ENCODE results near the gene PSMD3. TPM values are rescaled to one million over a fixed set of nuclear protein-coding genes. Genes with fewer than 3 reads are reported as not detected.

The PSMD3 gene
- polyA plus RNA-seq, 2 of the 4 experiments (the other 2 are of a cell fraction) = 87.7 to 193 TPM

GRCh38 chr17:39965017-39965699 lies 15.4 kb upstream of the PSMD3 start (continued):
- no peak for TF ChIP-seq TP53 (CRISPR knock-in tag; IDR thresholded peaks at IDR 0.05)

GRCh38 chr17:39966771-39967170 lies 13.8 kb upstream of the PSMD3 start:
- FAIRE-seq (no peak), ATAC-seq (no peak), DNase-seq (ENCODE audit: low read depth in 1 of 2, low spot score in 1 of 2) (no peak)
- Histone ChIP-seq H3K4me1 (no peaks in the 10 kb centered on the region), H3K4me3 (no peak overlapping the region), H3K27ac (no peak overlapping the region), H3K9me3 (no peaks in the 10 kb centered on the region), H3K4me2 (no peak overlapping the region)
- ChIA-PET CTCF (interaction anchor here (0.5 to 19.9 kb wide), 5 partner anchors 7 to 732 kb away, joined by 3 to 405 read pairs (median 7); partner anchors contain the start of genes GSDMA and PSMD3), POLR2A (interaction anchor here (1.1 kb wide), 1 partner anchor 146 kb away, joined by 4 read pairs; no protein-coding TSS in a partner anchor)
- 41% methylated on average over 6 of the region's 6 CpGs for WGBS (ENCODE audit: missing lambda C conversion rate)
- TF ChIP-seq CEBPB (IDR thresholded peaks at IDR 0.05) = no peak

- no peak overlapping the region for H3K27ac ChIP-seq
- ChIA-PET POLR2A (interaction anchor here (1.7 kb wide), 1 partner anchor 12 kb away, joined by 10 read pairs; the partner anchor contains the start of gene PSMD3), CTCF (interaction anchor here (0.7 to 19.9 kb wide), 6 partner anchors 9 to 107 kb away, joined by 3 to 405 read pairs (median 4); partner anchors contain the start of genes GSDMA and PSMD3)
- ATAC-seq (no peak), DNase-seq (ENCODE audit: low read depth in 1 of 2, low spot score in 1 of 2) (no peak), FAIRE-seq (no peak)
- TF ChIP-seq HOXB13 (CRISPR knock-in tag; IDR thresholded peaks at IDR 0.05; ENCODE audit: low read depth) (no peak), HOXA7 (CRISPR knock-in tag; IDR thresholded peaks at IDR 0.05) (no peak), SMC3 (IDR thresholded peaks at IDR 0.05) (no peak), KDM5A (IDR thresholded peaks at IDR 0.05) (no peak), PBX3 (IDR thresholded peaks at IDR 0.05) (no peak), MAFK (IDR thresholded peaks at IDR 0.05; ENCODE audit: partially characterized antibody) (no peak), CBX8 (IDR thresholded peaks at IDR 0.05) (no peak), ZNF302 (CRISPR knock-in tag; IDR thresholded peaks at IDR 0.05) (no peak), CEBPB (IDR thresholded peaks at IDR 0.05) (no peak), ESRRA (IDR thresholded peaks at IDR 0.05; ENCODE audit: borderline replicate concordance, low read length) (no peak), HMGXB4 (CRISPR knock-in tag; IDR thresholded peaks at IDR 0.05; ENCODE audit: borderline replicate concordance) (no peak)
- no peak overlapping the region for H3K4me3 ChIP-seq
- no peaks in the 10 kb centered on the region for H3K4me1 ChIP-seq
- H3K4me2 ChIP-seq = no peak overlapping the region
- H3K9me3 ChIP-seq = no peaks in the 10 kb centered on the region
- 39% methylated on average over 2 of the region's 2 CpGs for WGBS (ENCODE audit: missing lambda C conversion rate)
These were observed 11.8 kb upstream of the PSMD3 start for GRCh38 chr17:39968761-39969160.

- POLR2A ChIA-PET = interaction anchor here (1.7 kb wide), 1 partner anchor 11 kb away, joined by 10 read pairs; the partner anchor contains the start of gene PSMD3
- no peaks in the 10 kb centered on the region for H3K9me3 ChIP-seq
These were observed 11.2 kb upstream of the PSMD3 start for GRCh38 chr17:39969375-39969774.

More at GRCh38 chr17:39969375-39969774, 11.2 kb upstream of the PSMD3 start:
- no peak overlapping the region for H3K27ac ChIP-seq
- H3K4me2 ChIP-seq = no peak overlapping the region
- H3K4me3 ChIP-seq = no peak overlapping the region
- ATAC-seq (no peak), DNase-seq (ENCODE audit: low read depth in 1 of 2, low spot score in 1 of 2) (no peak), FAIRE-seq (no peak)
- 64% methylated on average over 6 of the region's 6 CpGs for WGBS (ENCODE audit: missing lambda C conversion rate)
- TF ChIP-seq NPAS2 (CRISPR knock-in tag; IDR thresholded peaks at IDR 0.05; ENCODE audit: borderline replicate concordance) (no peak), JUN (IDR thresholded peaks at IDR 0.05) (no peak), HMGXB4 (CRISPR knock-in tag; IDR thresholded peaks at IDR 0.05; ENCODE audit: borderline replicate concordance) (no peak), PBX3 (IDR thresholded peaks at IDR 0.05) (no peak), ZNF302 (CRISPR knock-in tag; IDR thresholded peaks at IDR 0.05) (no peak), NR3C1 (IDR thresholded peaks at IDR 0.05) (no peak), TP53 (CRISPR knock-in tag; IDR thresholded peaks at IDR 0.05) (no peak), MYC (IDR thresholded peaks at IDR 0.05; ENCODE audit: borderline replicate concordance, low read length) (no peak)
- CTCF ChIA-PET = interaction anchor here (0.6 to 19.9 kb wide), 7 partner anchors 9 to 148 kb away, joined by 3 to 405 read pairs (median 4); partner anchors contain the start of genes GSDMA and PSMD3
- no peaks in the 10 kb centered on the region for H3K4me1 ChIP-seq
